ENCODE data around the gene LDB2. TPM values are rescaled to one million over a fixed set of nuclear protein-coding genes. Genes with fewer than 3 reads are reported as not detected.

The LDB2 gene
- total and polyA plus RNA-seq, 2 experiments from 2014 or later = 48.6 to 80.1 TPM

GRCh38 chr4:16884673-16885460 is 13.6 kb downstream of the LDB2 start (continued):
- TF ChIP-seq CTCF (conservative IDR thresholded peaks at IDR 0.05; ENCODE audit: low read depth in 2 of 2) (peak in 1 of 2 experiments; percentile 70; a peak in 3 of 4 replicates), STAT1 (IDR thresholded peaks at IDR 0.05; ENCODE audit: unreplicated experiment) (no peak)

GRCh38 chr4:16883806-16884205 is 14.6 kb downstream of the LDB2 start:
- no peak overlapping the region for H2AFZ ChIP-seq
- peaks cover 16% of the 10 kb centered on the region for H3K36me3 ChIP-seq (ENCODE audit: insufficient read depth)
- H3K79me2 ChIP-seq (replicated peaks; ENCODE audit: insufficient read depth) = peaks cover 51% of the 10 kb centered on the region
- no peaks in the 10 kb centered on the region for H3K9me2 ChIP-seq (ENCODE audit: insufficient read depth)
- H3K4me3 ChIP-seq = no peak overlapping the region
- no peaks in the 10 kb centered on the region for H3F3A ChIP-seq (replicated peaks; ENCODE audit: low read depth)
- Mint-ChIP-seq H3K4me3 (no peak overlapping the region), H3K27ac (peak overlapping the region; percentile 1; the same call in 1 of the 2 replicates), H3K4me1 (peaks cover 21% of the 10 kb centered on the region), H3K27me3 (ENCODE audit: insufficient read depth, low read depth, poor library complexity) (no peaks in the 10 kb centered on the region), H3K9me3 (peaks cover 19% of the 10 kb centered on the region), H3K36me3 (ENCODE audit: low read depth) (peaks cover 91% of the 10 kb centered on the region)
- DNase-seq (ENCODE audit: low spot score) = no peak
- H3K27ac ChIP-seq (ENCODE audit: low read depth) = no peak overlapping the region; the same call in 1 of the 2 replicates
- H3K4me2 ChIP-seq = no peak overlapping the region
- ATAC-seq = no peak
- H4K20me1 ChIP-seq (replicated peaks; ENCODE audit: insufficient read depth) = no peaks in the 10 kb centered on the region
- H3K27me3 ChIP-seq (ENCODE audit: insufficient read depth) = no peaks in the 10 kb centered on the region
- H3K4me1 ChIP-seq (ENCODE audit: insufficient read depth) = peaks cover 8% of the 10 kb centered on the region; the same call in 1 of the 2 replicates
- TF ChIP-seq REST (IDR thresholded peaks at IDR 0.05; ENCODE audit: unreplicated experiment) (no peak), NANOG (IDR thresholded peaks at IDR 0.05; ENCODE audit: borderline replicate concordance) (no peak), CREB1 (CRISPR knock-in tag; IDR thresholded peaks at IDR 0.05; ENCODE audit: low read depth) (no peak), ZNF462 (CRISPR knock-in tag; IDR thresholded peaks at IDR 0.05) (no peak), JUNB (IDR thresholded peaks at IDR 0.05; ENCODE audit: unreplicated experiment) (no peak), EZH2phosphoT487 (IDR thresholded peaks at IDR 0.05; ENCODE audit: unreplicated experiment) (no peak), ETS1 (IDR thresholded peaks at IDR 0.05) (no peak), ZNF114 (CRISPR knock-in tag; IDR thresholded peaks at IDR 0.05) (no peak), EZH2 (IDR thresholded peaks at IDR 0.05; ENCODE audit: low read depth, unreplicated experiment) (no peak), ZNF331 (CRISPR knock-in tag; IDR thresholded peaks at IDR 0.05; ENCODE audit: low read depth) (no peak)
